ENCODE data around the gene ECSIT. TPM values are rescaled to one million over a fixed set of nuclear protein-coding genes. Genes with fewer than 3 reads are reported as not detected.
A peak's percentile ranks its signal among the peaks of the same experiment; 100 is the strongest.

The ECSIT gene
- total and polyA plus RNA-seq, 2 experiments from 2014 or later = 36.6 to 66.5 TPM

DNA sequence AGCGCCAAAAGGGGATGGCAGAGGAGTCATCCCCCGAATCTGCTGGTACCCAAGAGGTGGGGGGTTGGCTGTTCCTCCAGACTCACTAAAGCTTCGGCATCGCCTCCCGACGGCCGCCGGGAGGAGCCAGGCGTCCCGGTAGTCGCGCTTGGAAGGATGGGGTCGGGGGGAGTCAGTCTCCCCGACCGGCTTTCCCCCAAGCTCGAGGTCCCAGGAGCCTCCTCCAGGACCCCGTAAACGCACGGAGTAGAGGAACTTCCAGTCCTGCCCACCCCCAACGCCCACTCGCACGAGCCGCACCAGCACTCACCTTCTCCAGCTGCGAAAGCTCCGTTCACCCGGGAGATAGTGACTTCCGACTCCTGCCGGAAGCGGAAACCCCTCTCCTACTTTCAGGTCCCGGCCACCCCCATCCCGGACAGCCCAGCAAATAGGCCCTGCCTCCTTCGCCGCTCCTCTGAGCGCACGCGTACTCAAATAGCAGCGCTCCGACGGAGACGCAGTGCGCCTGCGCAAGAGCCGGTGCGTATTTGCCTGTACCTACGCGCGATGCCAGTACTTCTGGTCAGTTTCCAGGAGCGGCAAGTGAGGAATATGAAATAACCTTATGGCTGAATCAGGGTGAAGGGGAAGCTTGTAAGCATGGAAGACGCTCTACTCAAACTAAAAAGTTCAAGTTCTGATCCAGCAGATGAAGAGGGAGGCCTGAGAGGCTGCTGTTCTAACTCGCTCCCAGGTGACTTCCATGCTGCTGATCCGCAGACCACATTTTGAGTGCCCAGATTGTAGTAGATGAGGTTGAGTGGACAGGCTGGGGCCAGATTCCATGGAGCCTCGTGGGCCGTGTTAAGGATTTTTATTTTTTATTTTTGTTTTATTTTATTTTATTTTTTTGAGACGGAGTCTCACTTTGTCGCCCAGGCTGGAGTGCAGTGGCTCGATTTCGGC is 30.2 kb upstream of the ECSIT start, which contains the start of gene ELOF1 (continued):
- TF ChIP-seq, protein P1, sequence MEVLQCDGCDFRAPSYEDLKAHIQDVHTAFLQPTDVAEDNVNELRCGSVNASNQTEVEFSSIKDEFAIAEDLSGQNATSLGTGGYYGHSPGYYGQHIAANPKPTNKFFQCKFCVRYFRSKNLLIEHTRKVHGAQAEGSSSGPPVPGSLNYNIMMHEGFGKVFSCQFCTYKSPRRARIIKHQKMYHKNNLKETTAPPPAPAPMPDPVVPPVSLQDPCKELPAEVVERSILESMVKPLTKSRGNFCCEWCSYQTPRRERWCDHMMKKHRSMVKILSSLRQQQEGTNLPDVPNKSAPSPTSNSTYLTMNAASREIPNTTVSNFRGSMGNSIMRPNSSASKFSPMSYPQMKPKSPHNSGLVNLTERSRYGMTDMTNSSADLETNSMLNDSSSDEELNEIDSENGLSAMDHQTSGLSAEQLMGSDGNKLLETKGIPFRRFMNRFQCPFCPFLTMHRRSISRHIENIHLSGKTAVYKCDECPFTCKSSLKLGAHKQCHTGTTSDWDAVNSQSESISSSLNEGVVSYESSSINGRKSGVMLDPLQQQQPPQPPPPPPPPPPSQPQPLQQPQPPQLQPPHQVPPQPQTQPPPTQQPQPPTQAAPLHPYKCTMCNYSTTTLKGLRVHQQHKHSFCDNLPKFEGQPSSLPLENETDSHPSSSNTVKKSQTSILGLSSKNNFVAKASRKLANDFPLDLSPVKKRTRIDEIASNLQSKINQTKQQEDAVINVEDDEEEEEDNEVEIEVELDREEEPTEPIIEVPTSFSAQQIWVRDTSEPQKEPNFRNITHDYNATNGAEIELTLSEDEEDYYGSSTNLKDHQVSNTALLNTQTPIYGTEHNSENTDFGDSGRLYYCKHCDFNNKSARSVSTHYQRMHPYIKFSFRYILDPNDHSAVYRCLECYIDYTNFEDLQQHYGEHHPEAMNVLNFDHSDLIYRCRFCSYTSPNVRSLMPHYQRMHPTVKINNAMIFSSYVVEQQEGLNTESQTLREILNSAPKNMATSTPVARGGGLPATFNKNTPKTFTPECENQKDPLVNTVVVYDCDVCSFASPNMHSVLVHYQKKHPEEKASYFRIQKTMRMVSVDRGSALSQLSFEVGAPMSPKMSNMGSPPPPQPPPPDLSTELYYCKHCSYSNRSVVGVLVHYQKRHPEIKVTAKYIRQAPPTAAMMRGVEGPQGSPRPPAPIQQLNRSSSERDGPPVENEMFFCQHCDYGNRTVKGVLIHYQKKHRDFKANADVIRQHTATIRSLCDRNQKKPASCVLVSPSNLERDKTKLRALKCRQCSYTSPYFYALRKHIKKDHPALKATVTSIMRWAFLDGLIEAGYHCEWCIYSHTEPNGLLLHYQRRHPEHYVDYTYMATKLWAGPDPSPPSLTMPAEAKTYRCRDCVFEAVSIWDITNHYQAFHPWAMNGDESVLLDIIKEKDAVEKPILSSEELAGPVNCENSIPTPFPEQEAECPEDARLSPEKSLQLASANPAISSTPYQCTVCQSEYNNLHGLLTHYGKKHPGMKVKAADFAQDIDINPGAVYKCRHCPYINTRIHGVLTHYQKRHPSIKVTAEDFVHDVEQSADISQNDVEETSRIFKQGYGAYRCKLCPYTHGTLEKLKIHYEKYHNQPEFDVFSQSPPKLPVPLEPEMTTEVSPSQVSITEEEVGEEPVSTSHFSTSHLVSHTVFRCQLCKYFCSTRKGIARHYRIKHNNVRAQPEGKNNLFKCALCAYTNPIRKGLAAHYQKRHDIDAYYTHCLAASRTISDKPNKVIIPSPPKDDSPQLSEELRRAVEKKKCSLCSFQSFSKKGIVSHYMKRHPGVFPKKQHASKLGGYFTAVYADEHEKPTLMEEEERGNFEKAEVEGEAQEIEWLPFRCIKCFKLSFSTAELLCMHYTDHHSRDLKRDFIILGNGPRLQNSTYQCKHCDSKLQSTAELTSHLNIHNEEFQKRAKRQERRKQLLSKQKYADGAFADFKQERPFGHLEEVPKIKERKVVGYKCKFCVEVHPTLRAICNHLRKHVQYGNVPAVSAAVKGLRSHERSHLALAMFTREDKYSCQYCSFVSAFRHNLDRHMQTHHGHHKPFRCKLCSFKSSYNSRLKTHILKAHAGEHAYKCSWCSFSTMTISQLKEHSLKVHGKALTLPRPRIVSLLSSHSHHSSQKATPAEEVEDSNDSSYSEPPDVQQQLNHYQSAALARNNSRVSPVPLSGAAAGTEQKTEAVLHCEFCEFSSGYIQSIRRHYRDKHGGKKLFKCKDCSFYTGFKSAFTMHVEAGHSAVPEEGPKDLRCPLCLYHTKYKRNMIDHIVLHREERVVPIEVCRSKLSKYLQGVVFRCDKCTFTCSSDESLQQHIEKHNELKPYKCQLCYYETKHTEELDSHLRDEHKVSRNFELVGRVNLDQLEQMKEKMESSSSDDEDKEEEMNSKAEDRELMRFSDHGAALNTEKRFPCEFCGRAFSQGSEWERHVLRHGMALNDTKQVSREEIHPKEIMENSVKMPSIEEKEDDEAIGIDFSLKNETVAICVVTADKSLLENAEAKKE (CRISPR knock-in tag; IDR thresholded peaks at IDR 0.05) = no peak

DNA sequence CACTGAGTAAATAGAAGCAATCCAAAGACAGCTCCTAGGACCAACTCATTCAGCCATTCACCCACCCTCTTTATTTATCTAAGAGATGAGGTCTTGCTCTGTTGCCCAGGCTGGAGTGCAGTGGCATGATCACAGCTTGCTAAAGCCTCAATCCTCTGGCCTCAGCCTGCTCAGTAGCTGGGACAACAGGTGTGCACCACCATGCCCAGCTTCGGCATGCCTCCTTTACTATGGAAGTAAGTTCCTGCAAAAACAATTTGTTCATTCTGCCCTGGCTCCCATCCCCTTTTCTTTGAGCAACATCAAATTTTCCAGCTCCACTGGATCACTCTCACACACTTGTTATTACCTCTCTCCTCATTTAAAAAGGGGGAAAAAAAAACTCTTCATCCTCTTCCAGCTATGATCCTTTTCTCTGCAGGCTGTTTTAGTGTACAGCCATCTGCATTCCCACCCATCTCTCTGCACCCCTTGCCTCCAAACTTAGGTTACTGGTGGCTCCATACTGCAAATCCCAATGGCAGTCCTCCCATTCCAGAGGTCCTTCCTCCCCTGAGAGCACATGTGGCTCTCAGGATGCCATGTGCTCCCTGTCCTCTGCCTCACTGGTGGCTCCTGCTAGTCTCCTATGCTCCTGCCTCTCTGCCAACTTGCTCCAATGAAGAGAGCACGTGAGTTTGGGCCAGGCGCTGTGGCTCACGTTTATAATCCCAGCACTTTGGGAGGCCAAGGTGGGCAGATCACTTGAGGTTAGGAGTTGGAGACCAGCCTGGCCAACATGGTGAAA is 27.9 kb upstream of the ECSIT start:
- no peaks in the 10 kb centered on the region for H3K9me2 ChIP-seq (ENCODE audit: insufficient read depth)
- no peak overlapping the region for H3K27ac Mint-ChIP-seq
- no peaks in the 10 kb centered on the region; the same call in 1 of the 2 replicates for H3K36me3 ChIP-seq (ENCODE audit: insufficient read depth)
- peaks cover 5% of the 10 kb centered on the region for H3K27me3 Mint-ChIP-seq (ENCODE audit: insufficient read depth, low read depth, poor library complexity)
- no peaks in the 10 kb centered on the region for H3K27me3 ChIP-seq (ENCODE audit: insufficient read depth)
- DNase-seq (ENCODE audit: low spot score) (no peak), ATAC-seq (no peak)
- no peaks in the 10 kb centered on the region; the same call in 2 of the 3 replicates for H3K9me3 Mint-ChIP-seq
- H3K36me3 Mint-ChIP-seq (ENCODE audit: low read depth) = peaks cover 28% of the 10 kb centered on the region
- H4K20me1 ChIP-seq (replicated peaks; ENCODE audit: insufficient read depth) = peaks cover 14% of the 10 kb centered on the region
- H3K27ac ChIP-seq (ENCODE audit: low read depth) = no peak overlapping the region
- H2AFZ ChIP-seq = no peak overlapping the region
- TF ChIP-seq, protein P2, sequence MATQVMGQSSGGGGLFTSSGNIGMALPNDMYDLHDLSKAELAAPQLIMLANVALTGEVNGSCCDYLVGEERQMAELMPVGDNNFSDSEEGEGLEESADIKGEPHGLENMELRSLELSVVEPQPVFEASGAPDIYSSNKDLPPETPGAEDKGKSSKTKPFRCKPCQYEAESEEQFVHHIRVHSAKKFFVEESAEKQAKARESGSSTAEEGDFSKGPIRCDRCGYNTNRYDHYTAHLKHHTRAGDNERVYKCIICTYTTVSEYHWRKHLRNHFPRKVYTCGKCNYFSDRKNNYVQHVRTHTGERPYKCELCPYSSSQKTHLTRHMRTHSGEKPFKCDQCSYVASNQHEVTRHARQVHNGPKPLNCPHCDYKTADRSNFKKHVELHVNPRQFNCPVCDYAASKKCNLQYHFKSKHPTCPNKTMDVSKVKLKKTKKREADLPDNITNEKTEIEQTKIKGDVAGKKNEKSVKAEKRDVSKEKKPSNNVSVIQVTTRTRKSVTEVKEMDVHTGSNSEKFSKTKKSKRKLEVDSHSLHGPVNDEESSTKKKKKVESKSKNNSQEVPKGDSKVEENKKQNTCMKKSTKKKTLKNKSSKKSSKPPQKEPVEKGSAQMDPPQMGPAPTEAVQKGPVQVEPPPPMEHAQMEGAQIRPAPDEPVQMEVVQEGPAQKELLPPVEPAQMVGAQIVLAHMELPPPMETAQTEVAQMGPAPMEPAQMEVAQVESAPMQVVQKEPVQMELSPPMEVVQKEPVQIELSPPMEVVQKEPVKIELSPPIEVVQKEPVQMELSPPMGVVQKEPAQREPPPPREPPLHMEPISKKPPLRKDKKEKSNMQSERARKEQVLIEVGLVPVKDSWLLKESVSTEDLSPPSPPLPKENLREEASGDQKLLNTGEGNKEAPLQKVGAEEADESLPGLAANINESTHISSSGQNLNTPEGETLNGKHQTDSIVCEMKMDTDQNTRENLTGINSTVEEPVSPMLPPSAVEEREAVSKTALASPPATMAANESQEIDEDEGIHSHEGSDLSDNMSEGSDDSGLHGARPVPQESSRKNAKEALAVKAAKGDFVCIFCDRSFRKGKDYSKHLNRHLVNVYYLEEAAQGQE (IDR thresholded peaks at IDR 0.05; ENCODE audit: unreplicated experiment) = no peak
- TF ChIP-seq EZH2phosphoT487 (IDR thresholded peaks at IDR 0.05; ENCODE audit: unreplicated experiment) (no peak), NANOG (IDR thresholded peaks at IDR 0.05; ENCODE audit: borderline replicate concordance) (no peak), JUNB (IDR thresholded peaks at IDR 0.05; ENCODE audit: unreplicated experiment) (no peak)
- TF ChIP-seq, protein P3, sequence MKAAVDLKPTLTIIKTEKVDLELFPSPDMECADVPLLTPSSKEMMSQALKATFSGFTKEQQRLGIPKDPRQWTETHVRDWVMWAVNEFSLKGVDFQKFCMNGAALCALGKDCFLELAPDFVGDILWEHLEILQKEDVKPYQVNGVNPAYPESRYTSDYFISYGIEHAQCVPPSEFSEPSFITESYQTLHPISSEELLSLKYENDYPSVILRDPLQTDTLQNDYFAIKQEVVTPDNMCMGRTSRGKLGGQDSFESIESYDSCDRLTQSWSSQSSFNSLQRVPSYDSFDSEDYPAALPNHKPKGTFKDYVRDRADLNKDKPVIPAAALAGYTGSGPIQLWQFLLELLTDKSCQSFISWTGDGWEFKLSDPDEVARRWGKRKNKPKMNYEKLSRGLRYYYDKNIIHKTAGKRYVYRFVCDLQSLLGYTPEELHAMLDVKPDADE (IDR thresholded peaks at IDR 0.05) = no peak
- peaks cover 7% of the 10 kb centered on the region; the same call in 1 of the 2 replicates for H3K4me1 ChIP-seq (ENCODE audit: insufficient read depth)
- peaks cover 36% of the 10 kb centered on the region for H3K79me2 ChIP-seq (replicated peaks; ENCODE audit: insufficient read depth)
- peak overlapping the region; percentile 95 for H3K4me3 Mint-ChIP-seq
- H3K4me1 Mint-ChIP-seq = peaks cover 8% of the 10 kb centered on the region
- H3F3A ChIP-seq (replicated peaks; ENCODE audit: low read depth) = no peaks in the 10 kb centered on the region
- no peak overlapping the region for H3K4me2 ChIP-seq
- no peak overlapping the region for H3K4me3 ChIP-seq

Measured in GM23338 (cell line).